Prostate gland (tissue), 2 donors: Measurements from ENCODE around the gene DCHS2. TPM values are rescaled to one million over a fixed set of nuclear protein-coding genes. Genes with fewer than 3 reads are reported as not detected.
A peak's percentile ranks its signal among the peaks of the same experiment; 100 is the strongest.

Experiments
- DNase-seq: peaks from one replicate; pipeline ENCODE4 v3.0.0-alpha.2; 2019; ENCODE audit warnings: low spot score
- H3K27ac ChIP-seq, 2 donors: fragments of 200-600 bp; sonication (generic); 2 replicates each; pipeline ENCODE4 v1.5.1; 2017 to 2019
- H3K27me3 ChIP-seq: fragments of 200-600 bp; sonication (generic); replicated peaks from 2 replicates; pipeline ENCODE4 v1.5.1; 2019; ENCODE audit not compliant: insufficient read depth
- H3K36me3 ChIP-seq, 2 donors: fragments of 200-600 bp; sonication (generic); 1 replicate in 1 of 2; 2 replicates in 1 of 2; pipeline versions ENCODE4 v1.5.1 to v1.8.1; 2017 to 2019
- H3K4me1 ChIP-seq: fragments of 200-600 bp; sonication (generic); replicated peaks from 2 replicates; pipeline ENCODE4 v1.5.1; 2019
- H3K4me3 ChIP-seq, 2 donors: fragments of 200-600 bp; sonication (generic); 2 replicates each; pipeline ENCODE4 v1.5.1; 2017 to 2019
- H3K9me3 ChIP-seq: fragments of 200-600 bp; sonication (generic); 2 replicates; pipeline ENCODE4 v1.5.1; 2017
- CTCF ChIP-seq, 4 experiments: fragments of 200-600 bp in 2 of 4; fragments of 450-650 bp in 2 of 4; sonication (generic) in 2 of 4; IDR thresholded peaks; 1 replicate in 3 of 4; 2 replicates in 1 of 4; pipeline ENCODE4 v1.5.1; 2016 to 2019; ENCODE audit warnings: antibody characterized with exemption in 4 of 4, mild to moderate bottlenecking in 2 of 4, moderate library complexity in 2 of 4
- POLR2A ChIP-seq: fragments of 450-650 bp; IDR thresholded peaks from one replicate; pipeline ENCODE4 v1.6.1; 2016; ENCODE audit warnings: antibody characterized with exemption, mild to moderate bottlenecking
- POLR2AphosphoS5 ChIP-seq: sonication (generic); formaldehyde crosslinking; IDR thresholded peaks from one replicate; pipeline ENCODE4 v1.6.1; 2017; ENCODE audit warnings: antibody characterized with exemption
- WGBS: methylation state at CpG from one replicate; pipeline ENCODE4 v1.1.5; 2018; 5-methylcytosine and 5-hydroxymethylcytosine counted together
- intact Hi-C: fragments of 100-400 bp; cut with DNase I; formaldehyde crosslinking; loops from one replicate; pipeline ENCODE4 v1.14.2; 2022
- total RNA-seq, 2 donors: library from RNA; depleted of rRNA; stranded (reverse); fragments of >200 nt; gene quantifications; one replicate each; pipeline ENCODE4 v1.1.0, GENCODE V29; 2016

Gene DCHS2
- 1 to 10 TPM; 1.8 to 2.2 TPM for total RNA-seq

- DNase-seq, result no peak
- TF ChIP-seq CTCF (IDR thresholded peaks at IDR 0.05) (no peak), POLR2AphosphoS5 (no peak), POLR2A (no peak)
- Histone ChIP-seq H3K36me3 (no peaks in the 10 kb centered on the region), H3K4me1 (no peaks in the 10 kb centered on the region), H3K27ac (peak within 1 kb of the TSS in 1 of 2 donors; percentile 26), H3K27me3 (peaks cover 3% of the 10 kb centered on the region), H3K4me3 (peak within 1 kb of the TSS; percentile 25 to 28), H3K9me3 (no peaks in the 10 kb centered on the region)
- 1% methylated on average over 52 of the region's 53 CpGs for WGBS
- intact Hi-C loops, result no loop called here
These were observed at the start of gene DCHS2 for GRCh38 chr4:154491341-154492271. Gene DCHS2, minus strand, starts transcription at chr4:154491799. Its CDS starts 444 bp downstream, at chr4:154491355.

- Histone ChIP-seq H3K36me3 (no peaks in the 10 kb centered on the region), H3K4me1 (no peaks in the 10 kb centered on the region), H3K27me3 (no peaks in the 10 kb centered on the region), H3K9me3 (no peaks in the 10 kb centered on the region), H3K4me3 (no peak overlapping the region), H3K27ac (no peak overlapping the region)
- no peak for DNase-seq
- intact Hi-C loops, result no loop called here
- TF ChIP-seq POLR2AphosphoS5 (no peak), CTCF (IDR thresholded peaks at IDR 0.05) (no peak), POLR2A (no peak)
- 84% methylated on average over 1 of the region's 1 CpG for WGBS
These were observed 42.7 kb upstream of the DCHS2 start for GRCh38 chr4:154534296-154534695.

GRCh38 chr4:154529728-154530519 lies 38.3 kb upstream of the DCHS2 start:
- Histone ChIP-seq H3K4me1 (no peaks in the 10 kb centered on the region), H3K4me3 (no peak overlapping the region), H3K36me3 (no peaks in the 10 kb centered on the region), H3K27me3 (no peaks in the 10 kb centered on the region), H3K27ac (no peak overlapping the region), H3K9me3 (no peaks in the 10 kb centered on the region)
- peak; percentile 11 for DNase-seq
- WGBS, result 42% methylated on average over 4 of the region's 4 CpGs
- intact Hi-C loops, result no loop called here
- TF ChIP-seq CTCF (IDR thresholded peaks at IDR 0.05) (no peak), POLR2AphosphoS5 (no peak), POLR2A (no peak)

GRCh38 chr4:154528869-154529268 lies 37.3 kb upstream of the DCHS2 start:
- 51% methylated on average over 2 of the region's 2 CpGs for WGBS
- DNase-seq, result no peak
- no peaks in the 10 kb centered on the region for H3K36me3 ChIP-seq
- intact Hi-C loops, result no loop called here
- no peaks in the 10 kb centered on the region for H3K4me1 ChIP-seq
- H3K9me3 ChIP-seq, result no peaks in the 10 kb centered on the region
- no peak for TF ChIP-seq POLR2A
- H3K4me3 ChIP-seq, result no peak overlapping the region
- no peaks in the 10 kb centered on the region for H3K27me3 ChIP-seq
- no peak overlapping the region for H3K27ac ChIP-seq

GRCh38 chr4:154527308-154527707 lies 35.7 kb upstream of the DCHS2 start:
- no peak for DNase-seq
- Histone ChIP-seq H3K27me3 (no peaks in the 10 kb centered on the region), H3K4me3 (no peak overlapping the region), H3K27ac (no peak overlapping the region), H3K4me1 (no peaks in the 10 kb centered on the region), H3K9me3 (no peaks in the 10 kb centered on the region), H3K36me3 (no peaks in the 10 kb centered on the region)
- TF ChIP-seq POLR2AphosphoS5 (no peak), CTCF (IDR thresholded peaks at IDR 0.05) (no peak), POLR2A (no peak)
- WGBS, result 73% methylated on average over 4 of the region's 4 CpGs
- intact Hi-C loops, result no loop called here
